ENCODE results near the gene RPS6KA1.

DNA sequence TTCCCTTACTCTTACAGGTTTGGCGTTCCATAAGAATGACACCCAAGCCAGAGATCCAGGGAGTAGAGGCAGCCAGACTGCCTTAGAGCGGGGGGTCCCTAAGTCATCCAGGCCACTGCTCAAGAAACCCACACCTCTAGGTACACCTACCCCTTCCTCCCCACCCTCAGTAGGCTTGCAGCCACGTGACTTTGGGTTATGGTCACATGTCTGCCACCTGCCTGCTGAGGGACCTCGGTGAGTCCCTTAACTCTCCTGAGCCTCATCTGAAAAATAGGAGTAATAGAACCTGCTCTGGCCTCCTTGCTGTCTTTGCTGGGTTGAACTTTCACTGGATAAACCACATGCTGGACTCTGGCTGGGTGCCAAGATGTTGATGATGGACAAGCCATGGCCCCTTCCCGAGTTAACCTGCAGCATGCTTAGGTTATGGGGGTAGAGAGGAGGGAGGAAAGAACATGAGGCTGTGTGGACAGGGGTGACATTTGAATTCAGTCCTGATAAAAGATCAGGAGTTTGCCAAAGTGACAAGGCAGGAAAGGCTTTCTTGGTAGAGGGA is 4.5 kb downstream of the RPS6KA1 start:
- TF ChIP-seq CTCF (conservative IDR thresholded peaks at IDR 0.05; ENCODE audit: low read depth, low read length) (no peak), POLR2A (IDR thresholded peaks at IDR 0.05; ENCODE audit: low read depth, low read length) (no peak), MXI1 (IDR thresholded peaks at IDR 0.05; ENCODE audit: borderline replicate concordance, low read depth, low read length) (no peak), RFX5 (IDR thresholded peaks at IDR 0.05; ENCODE audit: low read depth, low read length) (no peak), SMC3 (IDR thresholded peaks at IDR 0.05; ENCODE audit: low read depth, low read length) (no peak), BHLHE40 (IDR thresholded peaks at IDR 0.05; ENCODE audit: low read depth, low read length) (no peak), RAD21 (IDR thresholded peaks at IDR 0.05; ENCODE audit: low read length) (no peak), MAZ (IDR thresholded peaks at IDR 0.05; ENCODE audit: borderline replicate concordance, low read depth, low read length) (no peak), NFE2L2 (IDR thresholded peaks at IDR 0.05; ENCODE audit: low read depth, low read length) (no peak), FOS (IDR thresholded peaks at IDR 0.05; ENCODE audit: low read depth, low read length) (no peak)
- TF ChIP-seq, protein P1, sequence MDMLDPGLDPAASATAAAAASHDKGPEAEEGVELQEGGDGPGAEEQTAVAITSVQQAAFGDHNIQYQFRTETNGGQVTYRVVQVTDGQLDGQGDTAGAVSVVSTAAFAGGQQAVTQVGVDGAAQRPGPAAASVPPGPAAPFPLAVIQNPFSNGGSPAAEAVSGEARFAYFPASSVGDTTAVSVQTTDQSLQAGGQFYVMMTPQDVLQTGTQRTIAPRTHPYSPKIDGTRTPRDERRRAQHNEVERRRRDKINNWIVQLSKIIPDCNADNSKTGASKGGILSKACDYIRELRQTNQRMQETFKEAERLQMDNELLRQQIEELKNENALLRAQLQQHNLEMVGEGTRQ (IDR thresholded peaks at IDR 0.05; ENCODE audit: low read depth, low read length): 0 out of 2 replicates have a peak, but pooled peaks have one; percentile 6
